CD4-positive, alpha-beta T cell treated with Interleukin-10 for 1 hour (primary cell): ENCODE data around the gene ATXN2.
"Not testable (repeated sequence)": the region's sequence is repeated elsewhere in the genome, so short reads cannot be mapped to it uniquely, and the experiment has no call there.

Experiments used
- DNase-seq: peaks from one replicate; pipeline ENCODE4 v3.0.0-alpha.2; 2020

ATXN2 gene

GRCh38 chr12:111598637-111599452, at the start of gene ATXN2:
TSS of gene ATXN2 (minus strand) at chr12:111599315. CDS start at chr12:111599034, 281 bp downstream.
- peak; percentile 77 for DNase-seq

GRCh38 chr12:111645433-111645832, 46.3 kb upstream of the ATXN2 start:
- no peak for DNase-seq

GRCh38 chr12:111643427-111643826, 44.3 kb upstream of the ATXN2 start:
- DNase-seq, result no peak

- DNase-seq, result no peak
Measured at GRCh38 chr12:111642681-111643426, 43.7 kb upstream of the ATXN2 start.

GRCh38 chr12:111640506-111640905, 41.4 kb upstream of the ATXN2 start:
- no peak for DNase-seq

GRCh38 chr12:111638556-111638955, 39.4 kb upstream of the ATXN2 start:
- DNase-seq, result no peak

GRCh38 chr12:111636209-111636945, 37.3 kb upstream of the ATXN2 start:
- no peak for DNase-seq

- no peak for DNase-seq
Measured at GRCh38 chr12:111635524-111635923, 36.4 kb upstream of the ATXN2 start.

- no peak for DNase-seq
Measured at GRCh38 chr12:111628505-111629260, 29.6 kb upstream of the ATXN2 start.

GRCh38 chr12:111626230-111626629, 27.1 kb upstream of the ATXN2 start:
- DNase-seq, result no peak

GRCh38 chr12:111624540-111624939, 25.4 kb upstream of the ATXN2 start:
- DNase-seq, result no peak

GRCh38 chr12:111617841-111618240, 18.7 kb upstream of the ATXN2 start:
- DNase-seq, result not testable (repeated sequence)

GRCh38 chr12:111616177-111616623, 17.1 kb upstream of the ATXN2 start:
- no peak for DNase-seq

- no peak for DNase-seq
Measured at GRCh38 chr12:111607239-111607638, 8.1 kb upstream of the ATXN2 start.

GRCh38 chr12:111606767-111607230, 7.7 kb upstream of the ATXN2 start:
- DNase-seq, result no peak

GRCh38 chr12:111605911-111606766, 7.0 kb upstream of the ATXN2 start:
- DNase-seq, result no peak

GRCh38 chr12:111602857-111603256, 3.7 kb upstream of the ATXN2 start:
- DNase-seq, result not testable (repeated sequence)

- DNase-seq, result no peak
Measured at GRCh38 chr12:111602348-111602747, 3.2 kb upstream of the ATXN2 start.

GRCh38 chr12:111600986-111601385, 1.9 kb upstream of the ATXN2 start:
- not testable (repeated sequence) for DNase-seq

- no peak for DNase-seq
Measured at GRCh38 chr12:111600205-111600642, 1.1 kb upstream of the ATXN2 start.
